Urinary bladder (tissue), 4 donors: ENCODE data around the gene TMUB1. TPM values are rescaled to one million over a fixed set of nuclear protein-coding genes. Genes with fewer than 3 reads are reported as not detected.

Experiments
- DNase-seq: peaks from one replicate; pipeline ENCODE4 v3.0.0-alpha.2; 2015; ENCODE audit errors: extremely low spot score
- H3K27ac ChIP-seq: one replicate; pipeline ENCODE4 v1.5.1; 2013; ENCODE audit warnings: low read depth, mild to moderate bottlenecking, moderate library complexity
- H3K36me3 ChIP-seq: one replicate; pipeline ENCODE4 v1.6.1; 2013; ENCODE audit warnings: mild to moderate bottlenecking, moderate library complexity; ENCODE audit not compliant: insufficient read depth
- H3K4me1 ChIP-seq: one replicate; pipeline ENCODE4 v1.6.1; 2013; ENCODE audit warnings: mild to moderate bottlenecking, moderate library complexity; ENCODE audit not compliant: insufficient read depth
- H3K4me3 ChIP-seq: one replicate; pipeline ENCODE4 v1.5.1; 2013; ENCODE audit warnings: low read depth, low read length
- WGBS: extraction: QIAGEN DNeasy Blood & Tissue Kit; methylation state at CpG from one replicate; pipeline ENCODE4 v1.1.7; 2013; 5-methylcytosine and 5-hydroxymethylcytosine counted together
- polyA plus RNA-seq: library from polyadenylated mRNA; stranded (reverse); fragments of 200-250 nt; gene quantifications from one replicate; pipeline ENCODE4 v1.2.3, GENCODE V29; 2013
- total RNA-seq: library from RNA; depleted of rRNA; stranded (reverse); fragments of >200 nt; gene quantifications from one replicate; pipeline ENCODE4 v1.2.3, GENCODE V29; 2014
- donor health status: healthy with polysubstance abuse.
- donor health status: healthy.

TMUB1 gene
- total and polyA plus RNA-seq, 2 donors = 9.7 to 51.9 TPM

- H3K4me1 ChIP-seq = no peaks in the 10 kb centered on the region
- no peak overlapping the region for H3K27ac ChIP-seq
- H3K4me3 ChIP-seq = no peak overlapping the region
- WGBS = 77% methylated on average over 12 of the region's 12 CpGs
- DNase-seq = no peak
- no peaks in the 10 kb centered on the region for H3K36me3 ChIP-seq
Observed at GRCh38 chr7:151103973-151104372, 20.7 kb upstream of the TMUB1 start.

- no peak for DNase-seq
- Histone ChIP-seq H3K4me1 (no peaks in the 10 kb centered on the region), H3K4me3 (no peak overlapping the region), H3K36me3 (no peaks in the 10 kb centered on the region), H3K27ac (no peak overlapping the region)
- 84% methylated on average over 3 of the region's 3 CpGs for WGBS
Observed at GRCh38 chr7:151102991-151103390, 19.7 kb upstream of the TMUB1 start.

- WGBS = 76% methylated on average over 24 of the region's 24 CpGs
- DNase-seq = no peak
- no peaks in the 10 kb centered on the region for H3K4me1 ChIP-seq
- no peak overlapping the region for H3K4me3 ChIP-seq
- no peak overlapping the region for H3K27ac ChIP-seq
- H3K36me3 ChIP-seq = no peaks in the 10 kb centered on the region
Observed at GRCh38 chr7:151101621-151102396, 18.5 kb upstream of the TMUB1 start.

GRCh38 chr7:151100921-151101320 is 17.6 kb upstream of the TMUB1 start:
- no peaks in the 10 kb centered on the region for H3K4me1 ChIP-seq
- whole genome bisulfite sequencing = 90% methylated on average over 10 of the region's 10 CpGs

GRCh38 chr7:151099486-151100211 is 16.4 kb upstream of the TMUB1 start:
- DNase-seq = no peak
- Histone ChIP-seq H3K4me1 (no peaks in the 10 kb centered on the region), H3K36me3 (no peaks in the 10 kb centered on the region), H3K27ac (no peak overlapping the region), H3K4me3 (no peak overlapping the region)
- 69% methylated on average over 20 of the region's 20 CpGs for WGBS

More at GRCh38 chr7:151100921-151101320, 17.6 kb upstream of the TMUB1 start:
- no peak for DNase-seq
- Histone ChIP-seq H3K27ac (no peak overlapping the region), H3K36me3 (no peaks in the 10 kb centered on the region), H3K4me3 (no peak overlapping the region)

GRCh38 chr7:151095828-151096475 is 12.7 kb upstream of the TMUB1 start:
- Histone ChIP-seq H3K4me1 (no peaks in the 10 kb centered on the region), H3K36me3 (no peaks in the 10 kb centered on the region), H3K4me3 (no peak overlapping the region), H3K27ac (no peak overlapping the region)
- no peak for DNase-seq
- 84% methylated on average over 17 of the region's 17 CpGs for WGBS

- no peak overlapping the region for H3K4me3 ChIP-seq
- H3K36me3 ChIP-seq = no peaks in the 10 kb centered on the region
- no peak overlapping the region for H3K27ac ChIP-seq
- no peaks in the 10 kb centered on the region for H3K4me1 ChIP-seq
- WGBS = 67% methylated on average over 10 of the region's 10 CpGs
- DNase-seq = no peak
Observed at GRCh38 chr7:151095123-151095797, 12.0 kb upstream of the TMUB1 start.

GRCh38 chr7:151094675-151095074 is 11.4 kb upstream of the TMUB1 start:
- no peak for DNase-seq
- Histone ChIP-seq H3K27ac (no peak overlapping the region), H3K4me1 (no peaks in the 10 kb centered on the region), H3K36me3 (no peaks in the 10 kb centered on the region), H3K4me3 (no peak overlapping the region)
- 85% methylated on average over 5 of the region's 5 CpGs for whole genome bisulfite sequencing

GRCh38 chr7:151093748-151094147 is 10.5 kb upstream of the TMUB1 start:
- no peaks in the 10 kb centered on the region for H3K36me3 ChIP-seq
- 94% methylated on average over 6 of the region's 6 CpGs for WGBS
- H3K4me1 ChIP-seq = no peaks in the 10 kb centered on the region
- no peak for DNase-seq
- H3K27ac ChIP-seq = no peak overlapping the region
- H3K4me3 ChIP-seq = no peak overlapping the region

GRCh38 chr7:151091988-151092387 is 8.7 kb upstream of the TMUB1 start:
- H3K4me1 ChIP-seq = no peaks in the 10 kb centered on the region
- H3K27ac ChIP-seq = no peak overlapping the region
- no peaks in the 10 kb centered on the region for H3K36me3 ChIP-seq
- no peak for DNase-seq
- no peak overlapping the region for H3K4me3 ChIP-seq
- WGBS = 88% methylated on average over 14 of the region's 14 CpGs

- no peaks in the 10 kb centered on the region for H3K36me3 ChIP-seq
- no peak overlapping the region for H3K27ac ChIP-seq
- no peak for DNase-seq
- no peaks in the 10 kb centered on the region for H3K4me1 ChIP-seq
- H3K4me3 ChIP-seq = no peak overlapping the region
- 59% methylated on average over 6 of the region's 6 CpGs for WGBS
Observed at GRCh38 chr7:151091431-151091830, 8.1 kb upstream of the TMUB1 start.

GRCh38 chr7:151091003-151091402 is 7.7 kb upstream of the TMUB1 start:
- no peaks in the 10 kb centered on the region for H3K36me3 ChIP-seq
- no peak for DNase-seq
- WGBS = 86% methylated on average over 7 of the region's 7 CpGs
- H3K27ac ChIP-seq = no peak overlapping the region
- H3K4me1 ChIP-seq = no peaks in the 10 kb centered on the region
- no peak overlapping the region for H3K4me3 ChIP-seq

GRCh38 chr7:151089893-151090730 is 6.8 kb upstream of the TMUB1 start:
- Histone ChIP-seq H3K4me3 (no peak overlapping the region), H3K27ac (peak overlapping the region; percentile 65), H3K36me3 (no peaks in the 10 kb centered on the region), H3K4me1 (no peaks in the 10 kb centered on the region)
- 61% methylated on average over 22 of the region's 22 CpGs for WGBS
- no peak for DNase-seq
